GM18520 (cell line): ENCODE data around the gene CCDC158.
"Not testable (repeated sequence)": the region's sequence is repeated elsewhere in the genome, so short reads cannot be mapped to it uniquely, and the experiment has no call there.

Source experiments
- ATAC-seq: cut with Tn5 transposase; IDR thresholded peaks from one replicate; pipeline ENCODE4 v1.9.1; 2021; ENCODE audit not compliant: unreplicated experiment

Gene CCDC158

DNA sequence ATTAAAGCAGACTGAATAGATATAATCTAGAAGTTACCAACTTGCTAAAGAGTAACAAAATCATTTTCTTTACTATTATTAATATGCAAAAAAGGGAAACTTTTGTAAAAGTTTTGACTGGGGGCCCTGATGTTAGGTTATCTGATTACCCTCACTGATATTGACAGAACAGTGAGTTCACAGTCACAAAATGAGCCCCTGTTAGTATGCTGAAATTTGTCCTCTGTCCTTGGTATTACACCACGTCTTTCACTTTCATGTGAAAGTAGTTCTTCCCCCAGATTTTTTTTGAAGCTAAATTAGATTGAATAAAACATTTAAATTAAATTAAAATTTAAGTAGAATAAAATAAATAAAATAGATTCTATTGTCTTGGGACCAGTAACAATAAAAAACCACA is 108.5 kb downstream of the CCDC158 start:
- no peak for ATAC-seq

DNA sequence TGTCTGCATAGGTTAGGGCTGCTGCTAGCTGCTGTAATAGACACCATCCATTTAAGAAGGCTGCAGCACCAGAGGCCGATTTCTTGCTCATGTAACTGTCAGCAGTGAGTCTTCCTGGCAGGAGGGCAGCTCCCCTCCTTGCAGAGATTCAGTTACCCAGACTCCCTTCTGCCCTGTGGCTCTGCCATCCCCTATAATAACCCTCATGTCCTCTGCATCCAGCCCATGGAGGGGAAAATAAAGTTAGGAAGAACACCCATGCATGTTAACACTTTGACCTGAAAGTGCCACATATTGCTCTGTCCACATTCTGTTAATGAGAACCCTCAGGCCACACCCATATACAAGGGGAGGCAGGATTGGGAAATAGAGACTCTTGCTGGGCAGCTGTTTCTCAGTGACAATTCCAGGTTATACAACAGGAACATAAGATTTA is 109.0 kb downstream of the CCDC158 start:
- no peak for ATAC-seq

DNA sequence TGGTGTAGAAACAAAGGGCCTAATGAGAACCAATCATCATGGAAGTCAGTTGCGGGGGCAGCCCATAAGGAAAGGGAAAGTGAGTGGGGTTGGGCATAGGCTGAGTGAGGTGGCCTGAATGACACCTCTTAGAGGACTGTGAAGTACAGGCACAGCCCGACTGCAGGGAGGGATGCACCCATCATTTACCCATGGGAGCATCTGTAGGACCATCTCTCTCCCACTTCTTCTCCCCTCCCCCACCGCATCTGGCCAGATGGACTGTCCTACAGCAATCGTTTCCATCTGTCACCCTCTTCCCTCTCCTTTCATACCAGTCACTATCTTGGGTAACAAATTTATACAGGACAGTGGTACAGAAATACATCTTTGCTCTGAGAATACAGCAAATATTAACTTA is 110.3 kb downstream of the CCDC158 start:
- ATAC-seq: no peak

DNA sequence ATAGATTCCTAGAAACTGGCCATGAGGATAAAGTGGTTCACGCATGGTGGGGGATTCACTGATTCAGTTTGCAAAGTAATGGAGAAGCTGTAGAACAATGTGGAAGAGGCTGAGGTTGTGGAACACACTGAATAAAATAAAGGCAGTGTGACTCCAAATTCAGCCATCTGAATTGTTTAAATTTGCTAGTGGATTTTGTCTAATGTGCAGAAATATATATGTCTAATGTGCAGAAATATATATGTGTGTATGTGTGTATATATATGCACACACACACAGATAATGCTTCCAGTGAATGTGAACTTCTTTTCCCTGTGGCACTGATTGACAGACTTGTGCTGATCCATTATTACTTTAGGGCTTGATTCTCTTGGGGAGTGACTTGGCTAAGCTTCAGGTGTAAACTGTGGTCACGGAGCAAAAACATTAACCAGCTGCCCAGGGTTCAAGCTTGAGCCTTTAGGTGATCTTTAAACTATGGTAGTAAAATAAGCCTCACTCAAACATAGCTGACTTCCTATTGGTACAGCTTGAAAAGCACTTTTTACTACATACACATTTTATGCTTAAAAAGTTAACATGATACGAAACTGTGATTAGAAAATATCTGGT is 110.9 kb downstream of the CCDC158 start:
- no peak for ATAC-seq

- ATAC-seq: no peak
These were observed 112.4 kb downstream of the CCDC158 start for GRCh38 chr4:76308548-76308947.

GRCh38 chr4:76307660-76308014 is 113.3 kb downstream of the CCDC158 start:
- ATAC-seq: no peak

- no peak for ATAC-seq
These were observed 113.9 kb downstream of the CCDC158 start for GRCh38 chr4:76306882-76307659.

GRCh38 chr4:76305971-76306881 is 114.7 kb downstream of the CCDC158 start, which contains the start of gene STBD1:
Gene STBD1, plus strand, starts transcription at chr4:76306733. Its CDS starts 37 bp downstream, at chr4:76306770.
- no peak for ATAC-seq

DNA sequence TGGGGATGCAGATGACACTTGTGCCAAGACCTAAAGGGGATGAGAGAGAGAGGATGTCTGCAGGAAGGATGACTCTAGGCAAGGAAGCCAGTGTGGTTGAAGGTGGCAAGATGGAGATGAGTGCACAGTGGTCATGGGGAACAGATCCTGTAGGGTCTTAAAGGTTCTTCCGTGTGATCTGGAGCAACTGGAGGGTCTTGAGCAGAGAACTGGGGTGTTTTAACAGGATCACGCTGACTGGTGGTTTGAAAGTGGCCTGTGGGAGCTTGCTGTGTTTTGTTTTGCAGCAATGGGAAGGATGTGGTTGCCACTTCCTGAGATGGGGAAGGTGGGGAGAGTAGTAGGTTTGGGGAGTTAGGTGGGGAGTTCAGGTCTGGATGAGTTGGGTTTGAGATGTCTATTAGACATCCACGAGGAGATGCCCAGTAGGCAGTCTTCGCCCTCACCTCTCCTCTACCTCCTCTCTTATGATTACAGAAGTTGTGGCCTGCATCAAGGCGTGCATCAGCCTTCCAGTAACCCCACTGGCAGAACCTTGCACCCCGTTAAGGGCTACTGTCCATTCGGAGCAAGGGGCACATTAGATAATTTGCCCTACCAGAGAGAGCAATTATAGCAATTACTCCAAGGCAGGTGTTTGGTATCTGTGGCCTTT is 115.8 kb downstream of the CCDC158 start:
- ATAC-seq: no peak

DNA sequence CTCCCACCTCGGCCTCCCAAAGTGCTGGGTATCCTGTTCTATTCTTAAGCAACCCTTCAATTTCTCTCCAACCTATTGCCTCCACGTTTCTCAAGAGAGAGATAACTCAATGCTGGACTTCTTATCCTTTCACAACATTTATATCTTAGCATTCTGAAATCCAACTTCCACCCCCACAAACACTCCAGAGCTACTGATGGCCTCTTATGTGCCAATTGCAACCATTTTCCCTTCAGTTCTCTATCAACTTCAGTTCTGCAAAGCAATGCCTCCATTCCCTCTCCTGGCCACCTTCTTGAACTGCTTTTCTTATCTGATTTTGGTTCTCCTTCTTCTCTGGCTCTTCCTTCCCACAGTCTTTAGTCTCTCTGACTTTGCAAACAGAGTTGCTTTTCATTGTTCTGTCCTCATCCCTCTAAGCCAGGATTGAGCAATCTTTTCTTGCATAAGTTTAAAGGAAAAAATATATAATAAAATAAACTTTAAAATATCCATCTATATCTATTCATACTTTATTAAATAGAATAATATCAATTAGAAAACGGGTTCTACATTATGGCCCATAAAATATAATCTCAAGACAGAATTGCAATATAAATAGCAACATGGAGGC is 118.0 kb downstream of the CCDC158 start:
- ATAC-seq: no peak

- ATAC-seq: no peak
These were observed 119.2 kb downstream of the CCDC158 start for GRCh38 chr4:76301775-76302162.

- peak; percentile 99 for ATAC-seq
These were observed 119.7 kb downstream of the CCDC158 start for GRCh38 chr4:76301068-76301774.

DNA sequence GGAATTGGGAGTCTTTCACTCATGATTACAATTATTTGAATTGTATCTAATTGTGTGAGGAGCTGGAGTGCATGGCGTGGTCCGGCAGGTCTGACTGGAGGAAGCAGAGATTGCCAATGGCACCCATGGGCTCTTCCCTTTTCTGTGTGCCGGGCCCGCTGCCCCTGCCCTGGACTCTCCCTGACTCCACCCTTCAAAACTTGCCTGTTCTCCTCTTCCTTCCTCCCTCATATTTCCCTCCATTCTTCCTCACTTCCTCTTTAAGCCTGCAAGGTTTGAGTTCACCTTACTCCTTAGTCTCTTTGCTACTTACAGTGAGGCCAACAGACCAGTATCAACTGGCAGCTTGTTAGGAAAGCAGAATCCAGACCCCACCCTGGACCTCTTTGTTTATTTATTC is 120.9 kb downstream of the CCDC158 start:
- ATAC-seq: no peak

DNA sequence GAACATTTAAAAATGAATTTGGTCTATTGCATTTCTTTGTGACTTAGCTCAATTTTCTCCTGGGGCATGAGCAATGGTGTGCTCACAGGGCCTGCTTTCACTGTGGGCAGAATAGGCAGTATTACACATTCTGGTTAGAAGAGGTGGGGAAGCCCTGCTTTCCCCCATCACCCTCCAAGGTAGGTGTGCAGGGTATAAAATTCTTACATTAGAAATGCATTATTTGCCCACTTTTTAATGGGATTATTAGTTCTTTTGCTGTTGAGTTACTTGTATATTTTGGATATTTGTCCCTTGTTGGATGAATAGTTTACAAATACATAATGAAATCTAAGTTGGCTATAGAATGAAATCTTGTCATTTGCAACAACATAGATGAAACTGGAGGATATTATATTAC is 122.7 kb downstream of the CCDC158 start:
- ATAC-seq: no peak

DNA sequence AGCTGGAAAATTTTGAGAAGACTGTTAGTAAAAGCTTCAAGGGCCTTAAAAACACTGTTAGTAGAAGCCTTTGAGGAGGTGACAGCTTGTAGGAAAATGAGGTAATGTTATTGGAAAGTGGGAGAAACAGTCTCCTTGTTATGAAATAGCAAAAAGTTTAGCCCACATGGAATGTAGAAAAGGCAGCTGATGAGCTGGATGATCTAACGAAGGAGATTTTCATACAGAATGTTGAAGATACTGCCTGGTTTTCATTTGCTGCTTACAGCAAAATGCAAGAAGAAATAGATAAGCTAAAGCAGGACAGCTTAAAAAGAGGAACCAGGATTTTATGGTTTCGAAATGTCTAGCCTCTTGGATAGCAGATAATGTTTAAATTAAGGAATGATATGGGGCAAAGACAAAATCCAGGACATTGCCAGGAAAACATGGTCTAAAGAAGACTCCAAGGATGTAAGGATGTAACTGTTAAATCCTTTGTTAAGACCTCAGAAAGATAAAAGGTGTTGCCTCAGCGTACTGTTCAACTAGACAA is 124.6 kb downstream of the CCDC158 start:
- no peak for ATAC-seq

DNA sequence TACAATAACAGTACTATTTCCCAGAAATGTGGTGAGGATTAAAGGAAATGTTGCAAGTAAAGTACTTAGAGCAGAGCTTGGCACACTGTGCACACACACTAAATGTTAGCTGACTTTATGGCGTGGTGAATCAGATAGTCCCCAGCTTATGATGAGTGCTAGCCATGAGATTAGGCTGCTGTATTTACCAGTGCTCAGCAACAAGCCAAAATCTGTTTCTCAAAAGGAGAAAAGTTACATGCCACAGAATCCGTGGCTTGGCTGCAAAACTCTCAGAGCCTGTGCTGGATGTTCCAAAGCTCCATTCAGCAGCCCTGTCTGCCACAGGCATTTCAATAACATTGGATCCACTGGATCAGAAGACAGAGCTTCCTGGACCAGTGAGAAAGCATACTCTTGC is 127.2 kb downstream of the CCDC158 start:
- no peak for ATAC-seq

GRCh38 chr4:76292730-76293129 is 128.2 kb downstream of the CCDC158 start:
- ATAC-seq: no peak

GRCh38 chr4:76287811-76288210 is 133.1 kb downstream of the CCDC158 start:
- not testable (repeated sequence) for ATAC-seq

- no peak for ATAC-seq
These were observed 137.0 kb downstream of the CCDC158 start for GRCh38 chr4:76283900-76284299.
